PFSK-1 (cell line): ENCODE data around the gene LAMA4.

Source experiments
- POLR2AphosphoS5 ChIP-seq: IDR thresholded peaks from 2 replicates; pipeline ENCODE4 v1.6.1; 2012; ENCODE audit warnings: low read depth, mild to moderate bottlenecking, control low read depth, low read length, moderate library complexity
- SIN3A ChIP-seq: IDR thresholded peaks from 2 replicates; pipeline ENCODE4 v1.6.1; 2012; ENCODE audit warnings: mild to moderate bottlenecking, low read length, moderate library complexity, borderline replicate concordance; ENCODE audit not compliant: insufficient read depth
- TAF1 ChIP-seq: IDR thresholded peaks from 2 replicates; pipeline ENCODE4 v1.6.1; 2012; ENCODE audit warnings: low read length, control low read depth, borderline replicate concordance; ENCODE audit not compliant: insufficient read depth

DNA sequence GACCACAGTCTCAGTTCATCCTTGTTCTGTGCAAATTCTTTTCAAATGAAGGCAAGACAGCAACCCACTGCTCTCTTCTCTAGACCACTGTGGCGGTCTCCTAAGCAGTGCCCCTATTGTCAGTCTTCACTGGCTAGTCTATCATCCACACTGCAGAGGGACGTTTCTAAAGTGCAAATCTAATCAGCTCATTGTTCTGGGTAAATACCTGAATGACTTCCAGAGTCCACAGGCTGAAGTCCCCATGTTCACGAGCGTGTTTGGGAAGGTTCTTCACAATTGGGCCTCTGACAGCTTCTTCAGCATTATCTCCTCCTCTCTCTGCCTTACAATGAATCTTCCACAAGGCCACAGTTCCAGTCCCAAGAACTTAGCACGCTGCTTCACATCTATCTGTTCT lies 73.2 kb downstream of the LAMA4 start:
- TF ChIP-seq SIN3A (no peak), POLR2AphosphoS5 (no peak), TAF1 (no peak)
